Esophagus muscularis mucosa (tissue), 4 donors: ENCODE data around the gene FLACC1.

Source experiments
- EP300 ChIP-seq: sonication (generic); formaldehyde crosslinking; IDR thresholded peaks from one replicate; pipeline ENCODE4 v1.6.1; 2017; ENCODE audit warnings: antibody characterized with exemption
- POLR2A ChIP-seq: fragments of 450-650 bp; IDR thresholded peaks from one replicate; pipeline ENCODE4 v1.6.1; 2017; ENCODE audit warnings: antibody characterized with exemption, moderate library complexity, mild to moderate bottlenecking, low read depth
- TF ChIP-seq, protein P1 (sequence below), 3 experiments: fragments of 200-600 bp in 2 of 3; fragments of 450-650 bp in 1 of 3; sonication (generic) in 2 of 3; IDR thresholded peaks; one replicate each; pipeline ENCODE4 v1.5.1; 2017 to 2019; ENCODE audit warnings: antibody characterized with exemption in 3 of 3, mild to moderate bottlenecking in 2 of 3, moderate library complexity in 1 of 3

DNA sequence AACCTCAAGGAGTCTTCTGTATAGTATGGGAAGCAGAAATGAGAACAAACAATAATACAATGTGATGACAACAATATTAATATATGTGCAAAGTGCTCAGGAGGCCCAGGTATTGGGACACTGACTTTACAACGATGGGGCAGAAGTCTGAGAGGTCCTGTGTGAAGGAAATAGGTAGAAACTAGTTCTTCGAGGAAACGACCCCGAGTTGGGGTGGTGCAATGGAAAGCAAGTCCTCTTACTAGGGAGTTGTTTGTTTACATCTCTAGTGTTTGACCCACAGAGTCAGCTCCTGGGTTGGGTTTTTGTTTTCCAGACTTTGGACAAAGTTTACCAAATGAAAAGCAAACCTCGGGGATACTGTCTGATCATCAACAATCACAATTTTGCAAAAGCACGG is 80.6 kb downstream of the FLACC1 start:
- TF ChIP-seq, protein P1, sequence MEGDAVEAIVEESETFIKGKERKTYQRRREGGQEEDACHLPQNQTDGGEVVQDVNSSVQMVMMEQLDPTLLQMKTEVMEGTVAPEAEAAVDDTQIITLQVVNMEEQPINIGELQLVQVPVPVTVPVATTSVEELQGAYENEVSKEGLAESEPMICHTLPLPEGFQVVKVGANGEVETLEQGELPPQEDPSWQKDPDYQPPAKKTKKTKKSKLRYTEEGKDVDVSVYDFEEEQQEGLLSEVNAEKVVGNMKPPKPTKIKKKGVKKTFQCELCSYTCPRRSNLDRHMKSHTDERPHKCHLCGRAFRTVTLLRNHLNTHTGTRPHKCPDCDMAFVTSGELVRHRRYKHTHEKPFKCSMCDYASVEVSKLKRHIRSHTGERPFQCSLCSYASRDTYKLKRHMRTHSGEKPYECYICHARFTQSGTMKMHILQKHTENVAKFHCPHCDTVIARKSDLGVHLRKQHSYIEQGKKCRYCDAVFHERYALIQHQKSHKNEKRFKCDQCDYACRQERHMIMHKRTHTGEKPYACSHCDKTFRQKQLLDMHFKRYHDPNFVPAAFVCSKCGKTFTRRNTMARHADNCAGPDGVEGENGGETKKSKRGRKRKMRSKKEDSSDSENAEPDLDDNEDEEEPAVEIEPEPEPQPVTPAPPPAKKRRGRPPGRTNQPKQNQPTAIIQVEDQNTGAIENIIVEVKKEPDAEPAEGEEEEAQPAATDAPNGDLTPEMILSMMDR (IDR thresholded peaks at IDR 0.05): no peak
- no peak for TF ChIP-seq POLR2A
- TF ChIP-seq EP300: no peak
